WERI-Rb-1 (cell line): ENCODE results near the gene PTPRG.

Experiments used
- DNase-seq: peaks from one replicate; pipeline ENCODE4 v3.0.0-alpha.2; 2020
- H3K27ac ChIP-seq: fragments of 250-450 bp; sonication (Bioruptor Pico); 2 replicates; pipeline ENCODE4 v1.5.1; 2020; ENCODE audit warnings: mild to moderate bottlenecking, moderate library complexity
- H3K27me3 ChIP-seq: fragments of 250-450 bp; sonication (Bioruptor Pico); 2 replicates; pipeline ENCODE4 v1.5.1; 2021; ENCODE audit warnings: mild to moderate bottlenecking, low read depth, moderate library complexity; ENCODE audit not compliant: insufficient read depth, severe bottlenecking
- H3K36me3 ChIP-seq: fragments of 250-450 bp; sonication (Bioruptor Pico); 2 replicates; pipeline ENCODE4 v1.5.1; 2020; ENCODE audit warnings: mild to moderate bottlenecking, moderate library complexity
- H3K4me3 ChIP-seq: 2 replicates; pipeline ENCODE4 v1.5.1; 2011; ENCODE audit warnings: low read depth, mild to moderate bottlenecking, control low read depth, low read length
- H3K9me3 ChIP-seq: fragments of 250-450 bp; sonication (Bioruptor Pico); 2 replicates; pipeline ENCODE4 v1.5.1; 2021; ENCODE audit warnings: mild to moderate bottlenecking, moderate library complexity; ENCODE audit not compliant: severe bottlenecking
- CTCF ChIP-seq: IDR thresholded peaks from 2 replicates; pipeline ENCODE4 v1.5.1; 2011; ENCODE audit warnings: low read depth, mild to moderate bottlenecking, control low read depth, inconsistent platforms, low read length

The PTPRG gene

DNA sequence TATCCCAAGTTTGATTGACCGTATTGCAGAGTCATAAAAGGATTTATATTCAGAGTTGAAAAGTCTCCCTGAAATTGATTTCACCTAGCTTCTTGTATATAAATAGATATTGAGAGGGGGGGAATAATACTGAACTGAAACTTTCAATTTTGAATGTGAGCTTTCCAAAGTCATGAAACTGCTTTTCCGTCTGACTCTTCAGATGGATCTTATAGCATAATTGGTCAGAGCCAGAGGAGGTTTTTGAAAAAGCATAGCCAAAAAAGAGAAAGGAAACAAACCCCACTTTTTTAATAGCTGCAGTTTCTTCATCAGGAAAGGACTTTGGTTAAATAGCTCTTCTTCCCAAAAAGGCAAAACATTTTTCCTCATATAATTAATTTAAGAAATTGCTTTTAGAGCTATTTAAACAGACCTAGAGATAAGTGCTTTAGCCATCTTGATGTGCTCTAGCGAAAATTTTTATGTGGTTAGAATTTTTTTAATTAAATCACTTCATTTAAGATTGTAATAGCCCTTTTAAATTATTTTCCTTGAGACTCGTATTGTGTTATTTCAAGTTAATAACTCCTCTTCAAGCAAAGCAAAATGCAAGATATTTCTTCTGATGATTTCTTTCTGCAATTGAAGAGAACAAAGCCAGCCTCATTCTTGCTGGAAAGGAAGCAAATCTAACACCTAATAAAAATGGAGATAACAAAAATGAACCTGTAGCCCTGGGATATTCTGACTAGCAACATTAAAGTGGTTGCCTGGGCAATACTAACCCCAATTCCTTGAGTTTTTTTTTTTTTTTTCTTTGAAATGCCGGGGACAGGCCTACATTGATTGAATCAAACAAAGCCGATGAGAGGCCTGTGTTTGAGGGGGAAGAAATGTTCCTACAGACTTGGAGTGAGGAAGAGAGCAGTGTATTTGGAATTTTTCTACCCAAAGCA, 173.6 kb downstream of the PTPRG start:
- DNase-seq = no peak
- H3K36me3 ChIP-seq = no peaks in the 10 kb centered on the region; the same call in 1 of the 2 replicates
- TF ChIP-seq CTCF = no peak
- H3K27me3 ChIP-seq = no peaks in the 10 kb centered on the region
- no peak overlapping the region for H3K27ac ChIP-seq
- no peaks in the 10 kb centered on the region for H3K9me3 ChIP-seq
- no peak overlapping the region for H3K4me3 ChIP-seq

GRCh38 chr3:61736506-61736905, 175.1 kb downstream of the PTPRG start:
- H3K4me3 ChIP-seq = no peak overlapping the region
- no peak overlapping the region for H3K27ac ChIP-seq
- DNase-seq = no peak
- no peak for TF ChIP-seq CTCF
- H3K27me3 ChIP-seq = no peaks in the 10 kb centered on the region
- H3K36me3 ChIP-seq = no peaks in the 10 kb centered on the region; the same call in 1 of the 2 replicates
- H3K9me3 ChIP-seq = no peaks in the 10 kb centered on the region

DNA sequence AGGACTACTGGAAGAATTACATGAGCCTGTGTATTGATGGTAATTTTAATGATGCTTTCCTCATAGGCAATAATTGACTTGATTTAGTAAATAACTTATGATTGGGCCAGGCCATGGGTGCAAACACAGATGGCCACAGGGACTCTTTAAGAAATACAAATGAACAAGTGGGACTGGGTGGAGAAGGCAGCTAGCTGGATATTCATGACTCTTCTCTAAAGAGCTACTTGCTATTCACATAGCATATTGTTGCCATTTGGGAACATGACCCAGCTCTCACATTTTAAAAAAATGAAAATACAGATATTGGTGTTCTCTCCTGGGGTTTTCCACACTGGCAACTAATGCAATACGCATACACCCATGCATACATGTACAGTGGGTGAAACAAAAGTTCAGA, 178.3 kb downstream of the PTPRG start:
- TF ChIP-seq CTCF = no peak
- no peaks in the 10 kb centered on the region for H3K27me3 ChIP-seq
- H3K36me3 ChIP-seq = no peaks in the 10 kb centered on the region; the same call in 1 of the 2 replicates
- H3K4me3 ChIP-seq = no peak overlapping the region
- no peak overlapping the region for H3K27ac ChIP-seq
- no peaks in the 10 kb centered on the region for H3K9me3 ChIP-seq
- DNase-seq = no peak

- H3K36me3 ChIP-seq = peaks cover 2% of the 10 kb centered on the region
- no peak for TF ChIP-seq CTCF
- no peak for DNase-seq
- H3K27me3 ChIP-seq = no peaks in the 10 kb centered on the region
- H3K4me3 ChIP-seq = no peak overlapping the region
- H3K27ac ChIP-seq = no peak overlapping the region
- no peaks in the 10 kb centered on the region for H3K9me3 ChIP-seq
These were observed 179.1 kb downstream of the PTPRG start for GRCh38 chr3:61740494-61740893.

GRCh38 chr3:61741551-61741950, 180.2 kb downstream of the PTPRG start:
- Histone ChIP-seq H3K4me3 (no peak overlapping the region), H3K27me3 (no peaks in the 10 kb centered on the region), H3K9me3 (no peaks in the 10 kb centered on the region), H3K27ac (no peak overlapping the region), H3K36me3 (peaks cover 4% of the 10 kb centered on the region)
- DNase-seq = no peak
- TF ChIP-seq CTCF = no peak
